Measurements from ENCODE around the gene NCOA3.

NCOA3 gene

GRCh38 chr20:47600967-47601547 lies 99.4 kb downstream of the NCOA3 start:
- DNase-seq = no peak

DNA sequence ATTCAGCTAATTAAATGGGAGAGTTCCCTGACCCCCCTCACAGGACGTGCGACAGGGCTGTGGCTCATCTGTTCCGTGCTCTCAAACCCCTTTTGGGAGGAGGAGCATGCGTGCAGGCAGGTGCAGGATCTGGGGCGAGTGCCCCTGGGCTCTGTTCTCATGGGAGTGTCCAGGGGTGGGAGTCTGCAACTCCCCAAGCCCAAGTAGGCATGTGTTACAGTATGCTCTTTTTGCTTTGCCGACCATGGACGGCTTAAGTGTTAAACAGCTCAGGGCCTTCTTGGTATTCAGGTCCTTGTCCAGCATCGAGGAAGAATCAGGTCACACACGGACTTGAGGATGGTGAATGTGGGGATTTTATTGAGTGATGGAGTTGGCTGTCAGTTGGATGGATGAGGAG lies 101.6 kb downstream of the NCOA3 start:
- DNase-seq = no peak

DNA sequence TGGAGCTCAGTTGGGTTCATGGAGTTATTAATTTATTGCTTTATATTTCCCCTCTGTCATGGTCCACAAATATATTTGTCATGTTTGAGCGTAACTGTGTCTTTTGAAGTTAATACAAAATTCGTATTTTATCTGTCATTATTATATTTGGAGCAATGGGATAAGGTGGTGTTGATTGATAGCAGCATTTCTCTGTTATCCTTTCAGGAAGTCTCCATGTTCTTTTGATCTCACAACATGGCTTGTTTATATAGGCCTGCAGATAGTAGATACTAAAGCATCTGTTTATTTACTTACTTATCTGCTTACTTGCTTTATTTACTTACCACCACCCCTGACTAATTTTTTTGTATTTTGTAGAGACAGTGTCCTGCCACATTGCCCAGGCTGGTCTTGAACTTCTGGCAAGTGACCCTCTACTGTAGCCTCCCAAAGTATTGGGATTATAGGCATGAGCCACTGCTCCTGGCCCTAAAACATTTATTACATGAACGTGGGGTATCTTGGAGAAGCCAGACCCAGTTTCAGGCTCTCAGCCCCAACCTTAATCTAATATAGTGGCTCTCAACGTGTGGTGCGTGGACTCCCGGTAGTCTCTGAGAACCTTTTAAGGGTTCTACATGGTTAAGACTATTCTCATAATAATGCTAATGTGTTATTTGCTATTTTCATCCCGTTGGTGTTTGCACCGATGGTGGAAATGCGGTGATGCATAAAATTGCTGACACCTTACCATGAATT lies 104.2 kb downstream of the NCOA3 start:
- DNase-seq = no peak

GRCh38 chr20:47606414-47606982 lies 104.8 kb downstream of the NCOA3 start:
- DNase-seq = no peak

DNA sequence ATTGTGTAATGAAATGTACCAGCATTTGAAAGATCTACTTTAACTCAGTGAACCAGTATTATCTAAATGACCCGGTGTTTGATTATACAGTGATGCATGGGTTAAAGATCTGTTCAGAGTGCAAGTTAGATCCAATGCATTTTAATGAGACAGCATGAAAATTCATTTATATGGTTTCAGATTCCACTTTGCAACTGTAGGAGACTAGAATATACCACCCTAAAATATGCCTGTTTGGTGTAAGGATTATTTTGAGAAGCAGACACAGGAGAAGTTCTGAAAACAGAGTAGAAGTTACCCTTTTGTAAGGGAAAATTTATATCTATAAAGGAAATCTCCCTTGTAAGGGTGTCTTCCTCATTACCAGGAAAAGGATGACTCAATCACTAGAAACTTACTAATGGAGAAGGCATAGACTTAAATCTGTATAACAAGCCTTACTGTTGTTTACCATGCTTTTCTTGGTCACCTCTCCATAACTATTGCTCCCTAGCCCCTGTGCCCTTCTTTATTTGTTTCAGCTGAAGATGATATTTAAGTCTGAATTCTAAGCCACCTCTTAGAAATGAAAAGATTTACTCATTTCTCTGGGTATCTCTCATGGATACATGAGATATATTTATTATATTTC lies 105.4 kb downstream of the NCOA3 start:
- DNase-seq = no peak

- DNase-seq = no peak
Measured at GRCh38 chr20:47609001-47609400, 107.3 kb downstream of the NCOA3 start.

DNA sequence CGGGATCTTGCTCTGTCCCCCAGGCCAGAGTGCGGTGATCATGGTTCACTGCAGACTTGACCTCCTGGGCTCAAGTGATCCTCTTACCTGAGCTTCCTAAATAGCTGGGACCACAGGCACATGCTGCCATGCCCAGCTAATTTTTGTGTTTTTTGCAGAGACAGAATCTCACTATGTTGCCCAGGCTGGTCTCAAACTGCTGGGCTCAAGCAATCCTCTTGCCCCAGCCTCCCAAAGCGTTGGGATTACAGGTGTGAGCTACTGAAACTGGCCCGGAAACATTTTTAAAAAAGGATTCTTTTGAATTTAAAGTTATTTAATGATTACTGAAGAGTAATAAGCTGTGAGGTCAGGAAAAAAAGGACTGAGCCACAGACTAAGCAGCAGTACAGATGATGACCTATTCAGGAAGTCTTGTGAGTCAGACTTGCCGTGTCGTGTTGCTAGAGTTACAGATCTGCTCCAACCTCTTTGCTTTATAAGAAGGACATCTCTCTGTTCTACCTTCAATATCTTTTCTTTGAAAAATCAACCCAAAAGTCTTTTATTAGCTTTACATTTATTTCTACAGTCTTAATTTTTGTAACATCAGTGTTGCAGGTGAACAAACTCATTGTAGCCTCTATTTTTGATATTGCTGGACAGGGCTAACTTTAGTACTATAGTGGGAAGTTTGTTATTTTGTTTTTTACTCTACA lies 108.7 kb downstream of the NCOA3 start:
- DNase-seq = peak; percentile 41

- no peak for DNase-seq
Measured at GRCh38 chr20:47610945-47611250, 109.2 kb downstream of the NCOA3 start.

DNA sequence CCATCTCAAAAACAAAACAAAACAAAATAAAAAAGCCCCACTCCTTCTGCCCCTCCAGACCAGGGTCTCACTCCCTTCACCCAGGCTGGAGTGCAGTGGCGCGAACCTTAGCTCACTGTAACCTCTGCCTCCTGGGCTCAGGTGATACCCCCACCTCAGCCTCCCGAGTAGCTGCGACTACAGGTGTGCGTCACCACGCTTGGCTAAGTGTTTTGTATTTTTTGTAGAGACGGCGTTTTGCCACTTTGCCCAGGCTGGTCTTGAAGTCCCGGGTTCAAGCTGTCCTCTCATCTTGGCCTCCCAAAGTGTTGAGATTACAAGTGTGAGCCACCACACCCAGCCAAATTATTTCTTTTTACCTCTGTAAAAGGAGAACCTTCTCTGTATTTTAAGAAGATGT lies 110.1 kb downstream of the NCOA3 start:
- no peak for DNase-seq

DNA sequence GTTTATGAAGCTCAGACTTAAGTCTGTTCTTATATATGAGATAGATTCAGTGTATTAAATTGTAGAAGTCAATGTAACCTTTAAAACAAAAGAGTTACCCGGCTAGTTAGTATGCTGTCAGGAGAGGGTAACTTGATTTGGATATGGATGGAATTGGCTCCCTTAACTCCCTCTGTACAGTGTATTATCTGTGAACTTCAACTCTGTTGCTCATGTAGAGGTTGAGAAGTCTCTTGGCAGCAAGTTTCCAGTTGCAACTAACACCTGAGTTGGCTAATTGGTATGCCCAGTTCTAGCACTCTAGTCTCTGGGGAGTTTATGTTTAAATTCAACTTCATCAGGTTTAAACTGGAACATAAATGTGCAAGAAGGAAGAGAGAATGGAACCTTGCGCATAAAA lies 111.0 kb downstream of the NCOA3 start:
- no peak for DNase-seq

DNA sequence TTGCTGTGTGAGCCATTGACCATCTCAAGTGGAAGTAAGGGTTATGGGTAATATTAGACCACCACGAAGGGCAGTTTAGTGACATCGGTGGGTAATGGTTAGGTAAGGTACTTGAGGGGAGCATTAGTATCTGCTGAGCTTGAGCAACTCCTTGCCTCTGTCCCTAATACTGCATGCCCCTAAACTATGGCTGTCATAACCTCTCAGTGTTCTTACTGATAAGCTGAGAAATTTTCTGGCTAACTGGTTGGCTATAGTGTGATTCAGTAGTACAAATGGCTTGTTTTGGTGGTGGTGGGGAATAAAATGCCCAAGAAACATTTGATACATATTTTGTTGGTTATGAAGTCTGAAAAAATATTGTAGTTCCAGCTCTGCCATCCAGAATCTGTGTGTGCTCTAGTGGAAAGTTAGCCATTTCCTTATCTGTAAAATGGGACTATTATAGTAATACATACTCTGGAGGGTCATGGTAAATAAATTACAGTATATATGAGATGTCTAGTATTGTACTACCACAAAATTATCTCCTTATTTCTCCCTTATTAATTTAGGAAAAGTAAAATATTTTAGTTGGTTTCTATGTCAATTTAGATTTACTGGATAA lies 113.1 kb downstream of the NCOA3 start:
- no peak for DNase-seq

DNA sequence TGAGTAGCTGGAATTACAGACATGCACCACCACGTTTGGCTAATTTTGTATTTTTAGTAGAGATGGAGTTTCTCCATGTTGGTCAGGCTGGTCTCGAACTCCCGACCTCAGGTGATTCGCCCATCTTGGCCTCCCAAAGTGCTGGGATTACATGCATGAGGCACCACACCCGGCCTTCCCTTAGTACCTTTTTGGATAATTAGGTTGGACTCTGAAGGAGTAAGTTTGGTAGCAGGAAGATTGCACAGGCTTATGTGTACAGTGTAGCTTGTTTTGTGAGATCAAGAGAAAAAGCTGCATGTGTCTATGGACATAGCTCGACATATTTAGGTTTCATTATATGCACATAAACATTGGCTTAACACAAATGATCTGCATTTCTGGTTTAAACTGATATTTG lies 116.8 kb downstream of the NCOA3 start:
- DNase-seq = no peak

- DNase-seq = no peak
Measured at GRCh38 chr20:47620808-47621805, 119.4 kb downstream of the NCOA3 start.

DNA sequence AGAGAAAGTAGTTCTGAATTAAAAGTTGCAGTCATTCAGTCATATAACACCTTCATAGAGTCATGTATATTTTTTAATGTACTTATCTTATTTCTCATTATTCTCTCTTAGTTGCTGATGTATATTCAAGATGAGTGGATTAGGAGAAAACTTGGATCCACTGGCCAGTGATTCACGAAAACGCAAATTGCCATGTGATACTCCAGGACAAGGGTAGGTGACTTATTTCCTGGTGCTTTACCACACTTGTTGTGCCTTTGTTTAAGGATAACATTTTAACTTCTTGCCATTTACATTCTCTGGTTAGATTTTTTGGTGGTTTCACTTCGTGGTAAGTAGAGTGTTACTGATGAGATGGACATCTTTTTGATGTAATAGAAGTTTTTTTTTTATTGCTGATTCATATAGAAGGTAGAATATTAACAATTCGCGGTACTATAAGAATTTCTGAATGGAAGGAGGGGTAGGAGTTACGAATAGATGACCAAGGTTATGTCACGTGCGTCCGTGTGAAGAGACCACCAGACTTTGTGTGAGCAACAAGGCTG lies 120.5 kb downstream of the NCOA3 start:
- DNase-seq = no peak

DNA sequence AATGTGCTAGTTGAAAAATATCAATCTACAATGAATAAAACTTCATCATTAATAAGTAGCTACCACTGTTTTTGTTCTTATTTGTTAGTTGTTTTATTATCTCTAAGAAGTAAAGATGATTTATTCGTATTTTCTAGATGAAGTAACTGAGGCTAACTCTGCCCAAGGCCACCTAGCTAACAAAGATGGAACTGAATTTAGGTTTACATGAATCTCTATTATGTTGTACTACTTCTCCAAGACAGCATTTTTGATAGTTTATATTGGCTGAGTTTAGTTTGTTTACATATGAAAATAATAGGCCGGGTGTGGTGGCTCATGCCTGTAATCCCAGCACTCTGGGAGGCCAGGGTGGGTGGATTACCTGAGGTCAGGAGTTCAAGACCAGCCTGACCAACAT lies 121.5 kb downstream of the NCOA3 start:
- no peak for DNase-seq

GRCh38 chr20:47627540-47627939 lies 125.9 kb downstream of the NCOA3 start:
- no peak for DNase-seq

GRCh38 chr20:47629907-47630306 lies 128.2 kb downstream of the NCOA3 start:
- no peak for DNase-seq

DNA sequence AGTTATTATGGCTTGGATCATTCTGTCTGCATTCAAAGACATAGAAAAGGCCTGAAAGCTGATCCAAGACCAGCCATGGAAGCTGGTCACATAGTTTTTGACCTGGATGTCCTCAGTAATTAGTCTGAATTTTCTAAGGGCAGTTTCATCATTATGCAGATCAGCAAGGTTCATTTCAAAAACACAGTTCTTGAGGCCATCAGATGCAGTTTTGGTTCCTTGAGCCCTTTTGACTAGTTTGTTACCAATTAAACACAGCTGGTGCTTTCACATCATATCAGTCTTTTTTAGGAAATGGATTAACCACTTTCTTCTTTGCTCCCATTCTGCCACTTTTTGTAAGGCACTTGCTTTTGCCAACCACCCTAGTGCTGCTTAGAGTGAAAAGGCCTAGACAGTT lies 129.4 kb downstream of the NCOA3 start:
- DNase-seq = no peak

- no peak for DNase-seq
Measured at GRCh38 chr20:47635256-47635655, 133.6 kb downstream of the NCOA3 start.

DNA sequence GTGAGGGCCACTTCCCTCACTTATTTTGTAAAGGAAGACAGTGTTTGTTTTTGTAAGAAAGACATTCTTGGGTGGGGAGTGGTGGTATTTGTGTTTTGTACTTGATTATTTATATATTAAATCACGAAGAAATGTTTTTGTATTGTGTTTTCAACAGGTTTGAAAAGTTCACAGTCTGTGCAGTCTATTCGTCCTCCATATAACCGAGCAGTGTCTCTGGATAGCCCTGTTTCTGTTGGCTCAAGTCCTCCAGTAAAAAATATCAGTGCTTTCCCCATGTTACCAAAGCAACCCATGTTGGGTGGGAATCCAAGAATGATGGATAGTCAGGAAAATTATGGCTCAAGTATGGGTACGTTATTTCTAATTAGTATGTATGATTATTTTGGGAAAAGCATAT lies 137.2 kb downstream of the NCOA3 start:
- DNase-seq = no peak

- DNase-seq = no peak
Measured at GRCh38 chr20:47642118-47642517, 140.4 kb downstream of the NCOA3 start.

- DNase-seq = no peak
Measured at GRCh38 chr20:47642624-47643023, 140.9 kb downstream of the NCOA3 start.

Measured in activated CD4-positive, CD25-positive, alpha-beta regulatory T cell treated with anti-CD3 and anti-CD28 coated beads, Interleukin-2, amount 50 U/mL, for 72 hours (primary cell).